Stimulated activated CD4-positive, alpha-beta T cell treated with anti-CD3 and anti-CD28 coated beads, Interleukin-1b, Interleukin-23, amount 100 ng/mL, for 4 hours (primary cell): Measurements from ENCODE around the gene MIOX.
A peak's percentile ranks its signal among the peaks of the same experiment; 100 is the strongest.

Source experiments
- DNase-seq, 2 donors: peaks; one replicate each; pipeline ENCODE4 v3.0.0-alpha.2; 2020; ENCODE audit warnings: low read depth in 2 of 2

MIOX gene

GRCh38 chr22:50489363-50490243, 2.9 kb downstream of the MIOX start:
- no peak for DNase-seq

GRCh38 chr22:50490531-50491308, 4.1 kb downstream of the MIOX start:
- DNase-seq, result no peak

GRCh38 chr22:50497093-50497492, 10.4 kb downstream of the MIOX start:
- DNase-seq, result no peak

- peak; percentile 39 to 62 for DNase-seq
Observed at GRCh38 chr22:50498322-50498890, 11.7 kb downstream of the MIOX start.

GRCh38 chr22:50500452-50500851, 13.8 kb downstream of the MIOX start:
- DNase-seq, result no peak

- DNase-seq, result no peak
Observed at GRCh38 chr22:50502096-50502495, 15.4 kb downstream of the MIOX start.

- no peak for DNase-seq
Observed at GRCh38 chr22:50502628-50503474, 16.2 kb downstream of the MIOX start.

GRCh38 chr22:50503475-50504145, 17.0 kb downstream of the MIOX start:
- DNase-seq, result no peak

- DNase-seq, result no peak
Observed at GRCh38 chr22:50504369-50505211, 17.9 kb downstream of the MIOX start.

GRCh38 chr22:50505276-50505775, 18.7 kb downstream of the MIOX start:
- no peak for DNase-seq

- no peak for DNase-seq
Observed at GRCh38 chr22:50505776-50506610, 19.3 kb downstream of the MIOX start.

GRCh38 chr22:50506611-50507420, 20.2 kb downstream of the MIOX start:
- DNase-seq, result no peak

GRCh38 chr22:50507421-50507990, 20.8 kb downstream of the MIOX start, which contains the start of gene LMF2:
LMF2 (minus strand) TSS chr22:50507702; CDS start chr22:50507675, 27 bp downstream.
- DNase-seq, result peak; percentile 95 to 96

GRCh38 chr22:50507991-50508884, 21.6 kb downstream of the MIOX start, which contains the start of gene NCAPH2:
NCAPH2 (plus strand) TSS chr22:50508224; CDS start chr22:50508338, 114 bp downstream.
- peak; percentile 97 for DNase-seq

GRCh38 chr22:50508897-50509296, 22.2 kb downstream of the MIOX start:
- no peak for DNase-seq

- DNase-seq, result no peak
Observed at GRCh38 chr22:50513175-50513574, 26.5 kb downstream of the MIOX start.
